PFSK-1 (cell line): ENCODE measurements around the gene ABR.

Experiments
- FOXP2 ChIP-seq: optimal IDR thresholded peaks from 2 replicates; pipeline ENCODE3; 2011; ENCODE audit warnings: borderline replicate concordance, control low read depth, inconsistent platforms; ENCODE audit not compliant: insufficient read depth; ENCODE audit errors: extremely low read length, extremely low read depth
- POLR2AphosphoS5 ChIP-seq: IDR thresholded peaks from 2 replicates; pipeline ENCODE4 v1.6.1; 2012; ENCODE audit warnings: low read depth, mild to moderate bottlenecking, control low read depth, low read length, moderate library complexity
- REST ChIP-seq, 2 experiments: IDR thresholded peaks; 2 replicates each; pipeline versions ENCODE4 v1.6.1 to v1.8.0; 2011 to 2012; ENCODE audit warnings: low read depth in 2 of 2, low read length in 2 of 2, control low read depth in 1 of 2, inconsistent platforms in 1 of 2, mild to moderate bottlenecking in 1 of 2, moderate library complexity in 1 of 2; ENCODE audit not compliant: insufficient read depth in 1 of 2
- SIN3A ChIP-seq: IDR thresholded peaks from 2 replicates; pipeline ENCODE4 v1.6.1; 2012; ENCODE audit warnings: mild to moderate bottlenecking, low read length, moderate library complexity, borderline replicate concordance; ENCODE audit not compliant: insufficient read depth
- TAF1 ChIP-seq: IDR thresholded peaks from 2 replicates; pipeline ENCODE4 v1.6.1; 2012; ENCODE audit warnings: low read length, control low read depth, borderline replicate concordance; ENCODE audit not compliant: insufficient read depth

ABR gene

GRCh38 chr17:1091900-1092299 is 87.9 kb downstream of the ABR start:
- TF ChIP-seq POLR2AphosphoS5 (no peak), SIN3A (no peak), TAF1 (no peak), FOXP2 (no peak), REST (IDR thresholded peaks at IDR 0.05; ENCODE audit: insufficient read depth in 1 of 2, low read depth in 2 of 2, low read length in 2 of 2) (no peak)

GRCh38 chr17:1091190-1091534 is 88.6 kb downstream of the ABR start:
- no peak for TF ChIP-seq TAF1
- no peak for TF ChIP-seq FOXP2
- no peak for TF ChIP-seq REST (IDR thresholded peaks at IDR 0.05; ENCODE audit: insufficient read depth in 1 of 2, low read depth in 2 of 2, low read length in 2 of 2)
- no peak for TF ChIP-seq SIN3A
- no peak for TF ChIP-seq POLR2AphosphoS5

- TF ChIP-seq FOXP2 (no peak), TAF1 (no peak), REST (IDR thresholded peaks at IDR 0.05; ENCODE audit: insufficient read depth in 1 of 2, low read depth in 2 of 2, low read length in 2 of 2) (no peak), POLR2AphosphoS5 (no peak), SIN3A (no peak)
These were observed 89.2 kb downstream of the ABR start for GRCh38 chr17:1090465-1091189.

- no peak for TF ChIP-seq FOXP2
- TF ChIP-seq REST (IDR thresholded peaks at IDR 0.05; ENCODE audit: insufficient read depth in 1 of 2, low read depth in 2 of 2, low read length in 2 of 2) = no peak
- TF ChIP-seq POLR2AphosphoS5 = no peak
- TF ChIP-seq SIN3A = no peak
- no peak for TF ChIP-seq TAF1
These were observed 89.9 kb downstream of the ABR start for GRCh38 chr17:1089915-1090314.
